ENCODE measurements around the gene COL15A1.
A peak's percentile ranks its signal among the peaks of the same experiment; 100 is the strongest.

Gene COL15A1

DNA sequence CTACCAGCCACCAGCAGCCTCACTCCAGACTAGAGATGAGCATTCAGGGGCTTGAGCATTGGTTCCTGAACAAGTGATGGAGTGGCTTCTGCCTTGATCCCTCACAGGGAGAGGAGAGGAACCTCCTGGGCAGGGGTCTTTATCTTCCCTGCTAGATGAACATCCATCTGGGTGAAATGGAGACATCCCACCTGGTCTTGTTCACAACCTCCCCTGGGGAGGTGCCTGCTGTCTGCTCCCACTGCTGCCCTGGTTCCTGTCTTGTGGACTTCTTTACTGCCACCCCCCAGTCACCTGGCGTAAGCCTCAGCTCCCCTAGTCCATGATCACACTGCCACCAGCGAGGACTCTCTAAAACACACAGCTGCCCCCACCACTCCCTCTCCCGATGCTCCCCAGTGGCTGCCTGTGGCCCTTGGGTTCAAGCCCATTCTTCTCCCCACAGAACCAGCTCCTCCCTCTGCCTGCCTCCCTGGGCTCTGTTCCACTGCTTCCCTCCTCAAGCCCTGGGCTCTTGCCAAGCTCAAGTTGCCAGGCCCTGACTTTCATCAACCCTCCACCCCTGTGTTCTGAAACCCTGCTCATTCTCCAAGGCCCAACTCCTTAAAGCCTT is 51.5 kb downstream of the COL15A1 start:
- no peak overlapping the region for H3K27ac ChIP-seq (ENCODE audit: low read length)
- no peak overlapping the region for H3K4me2 ChIP-seq (ENCODE audit: low read length)
- peaks cover 46% of the 10 kb centered on the region for H3K4me1 ChIP-seq (ENCODE audit: low read length)
- 0 out of 2 replicates have a peak, but pooled peaks cover 3% of the 10 kb centered on the region for H3K9me3 ChIP-seq (ENCODE audit: insufficient read depth, low read length)
- no peaks in the 10 kb centered on the region for H3K36me3 ChIP-seq (replicated peaks; ENCODE audit: low read depth, low read length)
- H4K20me1 ChIP-seq (ENCODE audit: insufficient read depth, low read length), result no peaks in the 10 kb centered on the region
- H3K79me2 ChIP-seq (ENCODE audit: low read length), result no peaks in the 10 kb centered on the region
- no peak overlapping the region for H2AFZ ChIP-seq (ENCODE audit: low read depth, low read length)
- H3K9ac ChIP-seq (ENCODE audit: low read length), result no peak overlapping the region
- no peak overlapping the region for H3K4me3 ChIP-seq (ENCODE audit: low read length)
- peaks cover 26% of the 10 kb centered on the region for H3K27me3 ChIP-seq (ENCODE audit: low read depth, low read length)
- TF ChIP-seq CTCF (IDR thresholded peaks at IDR 0.05; ENCODE audit: low read depth, low read length) (no peak), EZH2phosphoT487 (IDR thresholded peaks at IDR 0.05; ENCODE audit: low read depth) (no peak)

DNA sequence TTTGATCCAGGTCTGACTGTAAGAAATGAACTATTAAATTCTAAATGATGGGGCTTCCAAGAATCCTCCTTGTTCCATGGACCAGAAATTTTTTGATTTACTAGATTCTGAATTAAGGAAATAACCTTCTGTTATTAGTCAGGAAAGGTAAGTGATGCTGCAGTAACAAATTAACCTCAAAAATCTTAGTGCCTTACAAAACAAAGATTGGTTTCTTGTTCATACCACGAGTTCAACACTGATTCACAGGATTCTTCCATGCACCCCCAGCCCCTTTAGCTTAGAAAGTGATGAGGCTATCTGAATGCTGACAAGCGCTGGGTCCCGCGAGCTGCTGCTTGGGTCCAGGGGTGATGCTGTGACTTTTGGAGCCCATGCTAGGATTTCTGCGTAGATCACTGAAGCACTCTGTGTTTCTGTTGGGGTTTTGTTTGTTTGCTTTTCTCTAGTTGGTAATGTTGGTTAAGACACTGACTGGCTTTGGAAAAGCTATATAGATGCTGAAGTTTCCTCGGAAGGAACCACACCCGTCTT is 52.3 kb downstream of the COL15A1 start:
- H2AFZ ChIP-seq (ENCODE audit: low read depth, low read length), result no peak overlapping the region
- no peak overlapping the region for H3K9ac ChIP-seq (ENCODE audit: low read length)
- H3K9me3 ChIP-seq (ENCODE audit: insufficient read depth, low read length), result 0 out of 2 replicates have a peak, but pooled peaks cover 3% of the 10 kb centered on the region
- H4K20me1 ChIP-seq (ENCODE audit: insufficient read depth, low read length), result no peaks in the 10 kb centered on the region
- H3K27me3 ChIP-seq (ENCODE audit: low read depth, low read length), result peaks cover 26% of the 10 kb centered on the region
- H3K27ac ChIP-seq (ENCODE audit: low read length), result no peak overlapping the region
- TF ChIP-seq CTCF (IDR thresholded peaks at IDR 0.05; ENCODE audit: low read depth, low read length) (no peak), EZH2phosphoT487 (IDR thresholded peaks at IDR 0.05; ENCODE audit: low read depth) (no peak)
- no peaks in the 10 kb centered on the region for H3K79me2 ChIP-seq (ENCODE audit: low read length)
- H3K4me3 ChIP-seq (ENCODE audit: low read length), result no peak overlapping the region
- peaks cover 48% of the 10 kb centered on the region for H3K4me1 ChIP-seq (ENCODE audit: low read length)
- H3K36me3 ChIP-seq (replicated peaks; ENCODE audit: low read depth, low read length), result no peaks in the 10 kb centered on the region
- H3K4me2 ChIP-seq (ENCODE audit: low read length), result no peak overlapping the region

DNA sequence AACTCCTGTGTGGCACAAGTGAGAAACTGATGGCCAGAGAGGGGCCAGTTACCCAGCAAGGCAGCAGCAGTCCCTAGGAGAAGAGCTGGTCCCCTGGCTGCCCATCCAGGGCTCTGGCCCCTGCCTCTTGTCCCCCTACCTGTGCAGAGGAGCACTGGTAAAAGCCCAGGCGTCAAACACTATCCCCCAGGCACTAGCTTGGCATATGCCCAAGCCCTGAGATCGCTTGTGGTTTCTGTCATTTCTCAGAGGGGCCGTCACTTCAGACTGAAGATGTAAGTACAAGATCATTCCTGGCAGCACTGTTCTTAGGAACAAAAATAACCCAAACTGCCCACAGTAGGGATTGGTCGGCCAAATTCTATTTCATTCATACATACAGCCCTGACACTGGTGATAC is 53.9 kb downstream of the COL15A1 start:
- no peak overlapping the region for H2AFZ ChIP-seq (ENCODE audit: low read depth, low read length)
- peaks cover 26% of the 10 kb centered on the region for H3K27me3 ChIP-seq (ENCODE audit: low read depth, low read length)
- H3K4me2 ChIP-seq (ENCODE audit: low read length), result no peak overlapping the region
- 0 out of 2 replicates have a peak, but pooled peaks cover under 1% of the 10 kb centered on the region for H3K9me3 ChIP-seq (ENCODE audit: insufficient read depth, low read length)
- H3K79me2 ChIP-seq (ENCODE audit: low read length), result no peaks in the 10 kb centered on the region
- H3K9ac ChIP-seq (ENCODE audit: low read length), result no peak overlapping the region
- H4K20me1 ChIP-seq (ENCODE audit: insufficient read depth, low read length), result no peaks in the 10 kb centered on the region
- no peak overlapping the region for H3K4me3 ChIP-seq (ENCODE audit: low read length)
- no peak overlapping the region for H3K27ac ChIP-seq (ENCODE audit: low read length)
- peaks cover 46% of the 10 kb centered on the region for H3K4me1 ChIP-seq (ENCODE audit: low read length)
- no peaks in the 10 kb centered on the region for H3K36me3 ChIP-seq (replicated peaks; ENCODE audit: low read depth, low read length)
- no peak for TF ChIP-seq CTCF (IDR thresholded peaks at IDR 0.05; ENCODE audit: low read depth, low read length)

GRCh38 chr9:98998441-98999151 is 54.9 kb downstream of the COL15A1 start:
- H3K4me2 ChIP-seq (ENCODE audit: low read length), result peak overlapping the region; percentile 37
- peak; percentile 87 for TF ChIP-seq CTCF (IDR thresholded peaks at IDR 0.05; ENCODE audit: low read depth, low read length)
- no peak for TF ChIP-seq EZH2phosphoT487 (IDR thresholded peaks at IDR 0.05; ENCODE audit: low read depth)
- no peak overlapping the region for H3K27ac ChIP-seq (ENCODE audit: low read length)
- no peaks in the 10 kb centered on the region for H3K9me3 ChIP-seq (ENCODE audit: insufficient read depth, low read length)
- H3K27me3 ChIP-seq (ENCODE audit: low read depth, low read length), result peaks cover 26% of the 10 kb centered on the region
- no peak overlapping the region for H3K9ac ChIP-seq (ENCODE audit: low read length)
- H4K20me1 ChIP-seq (ENCODE audit: insufficient read depth, low read length), result no peaks in the 10 kb centered on the region
- H3K36me3 ChIP-seq (replicated peaks; ENCODE audit: low read depth, low read length), result no peaks in the 10 kb centered on the region
- H3K4me1 ChIP-seq (ENCODE audit: low read length), result peaks cover 36% of the 10 kb centered on the region
- no peak overlapping the region for H2AFZ ChIP-seq (ENCODE audit: low read depth, low read length)
- H3K4me3 ChIP-seq (ENCODE audit: low read length), result no peak overlapping the region
- H3K79me2 ChIP-seq (ENCODE audit: low read length), result no peaks in the 10 kb centered on the region
